IMR-90 (cell line): ENCODE data around the gene LECT2.
A peak's percentile ranks its signal among the peaks of the same experiment; 100 is the strongest.

Experiments
- MAZ ChIP-seq: IDR thresholded peaks from 2 replicates; pipeline ENCODE4 v1.6.1; 2012; ENCODE audit warnings: low read depth, mild to moderate bottlenecking, low read length, improper control_type of control experiment, moderate library complexity, borderline replicate concordance
- MXI1 ChIP-seq: IDR thresholded peaks from 2 replicates; pipeline ENCODE4 v1.6.1; 2012; ENCODE audit warnings: low read depth, mild to moderate bottlenecking, low read length, moderate library complexity, borderline replicate concordance
- POLR2A ChIP-seq: IDR thresholded peaks from 2 replicates; pipeline ENCODE4 v1.6.1; 2012; ENCODE audit warnings: mild to moderate bottlenecking, low read depth, low read length
- RCOR1 ChIP-seq: IDR thresholded peaks from 2 replicates; pipeline ENCODE4 v1.6.1; 2012; ENCODE audit warnings: mild to moderate bottlenecking, low read length, improper control_type of control experiment; ENCODE audit not compliant: insufficient replicate concordance
- TF ChIP-seq, protein P1 (sequence below): conservative IDR thresholded peaks from 2 replicates; pipeline ENCODE4 v1.5.1; 2012; ENCODE audit warnings: mild to moderate bottlenecking, low read depth, low read length, improper control_type of control experiment

DNA sequence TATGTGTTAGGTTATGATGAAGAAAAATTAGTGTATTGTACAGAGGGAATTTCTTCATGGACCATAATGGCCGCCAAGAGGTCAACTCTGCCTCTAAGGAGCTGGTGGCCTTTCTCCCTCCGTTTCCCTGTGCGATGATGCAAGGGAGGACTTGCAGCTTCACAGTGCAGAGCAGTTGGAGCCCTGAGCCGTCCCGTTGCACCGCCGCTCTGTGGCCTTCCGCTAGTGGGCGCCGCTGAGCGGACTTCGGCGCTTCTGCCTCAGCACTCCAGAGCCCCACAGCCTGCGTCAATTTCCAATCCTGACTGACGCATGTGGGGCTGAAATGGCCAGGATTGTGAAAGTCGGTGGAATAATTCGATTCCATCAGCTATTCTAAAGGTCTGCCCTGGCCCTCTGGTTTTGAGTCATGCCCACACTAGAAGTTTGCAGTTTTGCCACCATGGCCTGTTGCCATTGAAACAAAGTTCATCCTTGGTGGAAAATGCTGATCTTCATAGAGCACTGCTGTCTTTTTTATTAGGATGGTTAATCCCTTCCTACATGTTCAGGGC lies 22.7 kb upstream of the LECT2 start:
- TF ChIP-seq, protein P1, sequence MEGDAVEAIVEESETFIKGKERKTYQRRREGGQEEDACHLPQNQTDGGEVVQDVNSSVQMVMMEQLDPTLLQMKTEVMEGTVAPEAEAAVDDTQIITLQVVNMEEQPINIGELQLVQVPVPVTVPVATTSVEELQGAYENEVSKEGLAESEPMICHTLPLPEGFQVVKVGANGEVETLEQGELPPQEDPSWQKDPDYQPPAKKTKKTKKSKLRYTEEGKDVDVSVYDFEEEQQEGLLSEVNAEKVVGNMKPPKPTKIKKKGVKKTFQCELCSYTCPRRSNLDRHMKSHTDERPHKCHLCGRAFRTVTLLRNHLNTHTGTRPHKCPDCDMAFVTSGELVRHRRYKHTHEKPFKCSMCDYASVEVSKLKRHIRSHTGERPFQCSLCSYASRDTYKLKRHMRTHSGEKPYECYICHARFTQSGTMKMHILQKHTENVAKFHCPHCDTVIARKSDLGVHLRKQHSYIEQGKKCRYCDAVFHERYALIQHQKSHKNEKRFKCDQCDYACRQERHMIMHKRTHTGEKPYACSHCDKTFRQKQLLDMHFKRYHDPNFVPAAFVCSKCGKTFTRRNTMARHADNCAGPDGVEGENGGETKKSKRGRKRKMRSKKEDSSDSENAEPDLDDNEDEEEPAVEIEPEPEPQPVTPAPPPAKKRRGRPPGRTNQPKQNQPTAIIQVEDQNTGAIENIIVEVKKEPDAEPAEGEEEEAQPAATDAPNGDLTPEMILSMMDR: peak; percentile 29; the same call in 1 of the 2 replicates
- TF ChIP-seq POLR2A (no peak), MAZ (no peak), MXI1 (no peak), RCOR1 (no peak)
